Sigmoid colon (tissue), 4 donors: Measurements from ENCODE around the gene MSL2.

Experiments used
- POLR2A ChIP-seq, 2 donors: fragments of 450-650 bp; IDR thresholded peaks; one replicate each; pipeline ENCODE4 v1.6.1; 2016; ENCODE audit warnings: antibody characterized with exemption in 2 of 2, mild to moderate bottlenecking in 2 of 2, moderate library complexity in 2 of 2
- POLR2AphosphoS5 ChIP-seq, 4 donors: sonication (generic); formaldehyde crosslinking; IDR thresholded peaks; one replicate each; pipeline ENCODE4 v1.6.1; 2017; ENCODE audit warnings: antibody characterized with exemption in 4 of 4
- TF ChIP-seq, protein P1 (sequence below), 4 experiments: fragments of 450-650 bp in 3 of 4; fragments of 200-600 bp in 1 of 4; IDR thresholded peaks; one replicate each; pipeline ENCODE4 v1.5.1; 2016 to 2019; ENCODE audit warnings: antibody characterized with exemption in 4 of 4, mild to moderate bottlenecking in 3 of 4, moderate library complexity in 2 of 4

DNA sequence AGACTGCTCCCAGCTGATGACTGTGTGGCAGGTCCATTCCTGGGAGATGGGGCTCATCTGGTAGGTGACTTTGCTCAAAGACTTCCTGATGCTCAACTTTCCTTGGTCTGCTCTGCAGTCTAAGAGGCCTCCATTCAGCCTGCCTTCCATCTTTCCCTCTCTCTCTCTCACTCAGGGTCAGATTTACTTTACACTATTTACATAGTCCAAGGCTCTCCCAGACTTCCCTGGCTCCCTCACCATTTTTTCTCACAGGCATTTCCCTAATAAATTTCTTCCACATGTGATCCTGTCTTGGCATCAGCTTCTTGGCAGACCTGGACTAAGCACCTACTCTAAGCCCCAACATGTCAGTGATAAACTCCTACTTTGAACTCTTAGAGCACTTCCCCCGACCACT lies 41.0 kb upstream of the MSL2 start:
- TF ChIP-seq, protein P1, sequence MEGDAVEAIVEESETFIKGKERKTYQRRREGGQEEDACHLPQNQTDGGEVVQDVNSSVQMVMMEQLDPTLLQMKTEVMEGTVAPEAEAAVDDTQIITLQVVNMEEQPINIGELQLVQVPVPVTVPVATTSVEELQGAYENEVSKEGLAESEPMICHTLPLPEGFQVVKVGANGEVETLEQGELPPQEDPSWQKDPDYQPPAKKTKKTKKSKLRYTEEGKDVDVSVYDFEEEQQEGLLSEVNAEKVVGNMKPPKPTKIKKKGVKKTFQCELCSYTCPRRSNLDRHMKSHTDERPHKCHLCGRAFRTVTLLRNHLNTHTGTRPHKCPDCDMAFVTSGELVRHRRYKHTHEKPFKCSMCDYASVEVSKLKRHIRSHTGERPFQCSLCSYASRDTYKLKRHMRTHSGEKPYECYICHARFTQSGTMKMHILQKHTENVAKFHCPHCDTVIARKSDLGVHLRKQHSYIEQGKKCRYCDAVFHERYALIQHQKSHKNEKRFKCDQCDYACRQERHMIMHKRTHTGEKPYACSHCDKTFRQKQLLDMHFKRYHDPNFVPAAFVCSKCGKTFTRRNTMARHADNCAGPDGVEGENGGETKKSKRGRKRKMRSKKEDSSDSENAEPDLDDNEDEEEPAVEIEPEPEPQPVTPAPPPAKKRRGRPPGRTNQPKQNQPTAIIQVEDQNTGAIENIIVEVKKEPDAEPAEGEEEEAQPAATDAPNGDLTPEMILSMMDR (IDR thresholded peaks at IDR 0.05): no peak
- TF ChIP-seq POLR2AphosphoS5 (IDR thresholded peaks at IDR 0.05) (no peak), POLR2A (IDR thresholded peaks at IDR 0.05) (no peak)
